HepG2 (cell line): Measurements from ENCODE around the gene PRDM9. TPM values are rescaled to one million over a fixed set of nuclear protein-coding genes. Genes with fewer than 3 reads are reported as not detected.

ENCODE experiments used
- ARNTL ChIP-seq: sonication (generic); formaldehyde crosslinking; IDR thresholded peaks from 2 replicates; pipeline ENCODE4 v1.4.0; 2020; ENCODE audit warnings: mild to moderate bottlenecking, missing genetic modification reagents
- ATF7-NPFF ChIP-seq: sonication (generic); formaldehyde crosslinking; IDR thresholded peaks from 2 replicates; pipeline ENCODE4 v1.8.1; 2023; ENCODE audit warnings: mild to moderate bottlenecking, low read depth, missing genetic modification reagents, moderate library complexity
- DMAP1 ChIP-seq: IDR thresholded peaks from 2 replicates; pipeline ENCODE4 v1.6.1; 2016
- ELF4 ChIP-seq: sonication (generic); formaldehyde crosslinking; IDR thresholded peaks from 2 replicates; pipeline ENCODE4 v1.5.0; 2020; ENCODE audit warnings: missing genetic modification reagents, mild to moderate bottlenecking, moderate library complexity, borderline replicate concordance
- ETV6 ChIP-seq: sonication (generic); formaldehyde crosslinking; conservative IDR thresholded peaks from 2 replicates; pipeline ENCODE4 v1.4.0; 2020; ENCODE audit warnings: missing genetic modification reagents
- GMEB1 ChIP-seq: sonication (generic); formaldehyde crosslinking; IDR thresholded peaks from 2 replicates; pipeline ENCODE4 v1.5.1; 2020; ENCODE audit warnings: missing genetic modification reagents, mild to moderate bottlenecking, borderline replicate concordance
- HNRNPLL ChIP-seq: fragments of 200-400 bp; formaldehyde crosslinking; IDR thresholded peaks from 2 replicates; pipeline ENCODE4 v1.6.1; 2017; ENCODE audit warnings: mild to moderate bottlenecking, low read depth, low read length; ENCODE audit not compliant: poor library complexity, severe bottlenecking
- MIER2 ChIP-seq: IDR thresholded peaks from 2 replicates; pipeline ENCODE4 v1.6.1; 2016; ENCODE audit warnings: missing biosample characterization, missing genetic modification reagents
- NFATC3 ChIP-seq: sonication (generic); formaldehyde crosslinking; IDR thresholded peaks from 2 replicates; pipeline ENCODE4 v1.5.1; 2020; ENCODE audit warnings: mild to moderate bottlenecking, missing genetic modification reagents
- PITX1 ChIP-seq: sonication (generic); formaldehyde crosslinking; IDR thresholded peaks from 2 replicates; pipeline ENCODE4 v1.5.1; 2020; ENCODE audit warnings: mild to moderate bottlenecking, missing genetic modification reagents
- RAD21 ChIP-seq: fragments of 450-650 bp; formaldehyde crosslinking; IDR thresholded peaks from 2 replicates; pipeline ENCODE4 v1.5.0; 2020; ENCODE audit warnings: mild to moderate bottlenecking
- RARA ChIP-seq: IDR thresholded peaks from 2 replicates; pipeline ENCODE4 v1.6.1; 2016; ENCODE audit warnings: missing genetic modification reagents, missing compliant biosample characterization
- SATB2 ChIP-seq: sonication (generic); formaldehyde crosslinking; IDR thresholded peaks from 2 replicates; pipeline ENCODE4 v1.5.0; 2020; ENCODE audit warnings: missing genetic modification reagents
- SOX5 ChIP-seq: IDR thresholded peaks from 2 replicates; pipeline ENCODE4 v1.6.1; 2016; ENCODE audit warnings: borderline replicate concordance
- SUZ12 ChIP-seq: fragments of 150-350 bp; IDR thresholded peaks from 2 replicates; pipeline ENCODE4 v1.6.1; 2014; ENCODE audit warnings: low read depth, low read length
- TBX2 ChIP-seq: sonication (generic); formaldehyde crosslinking; IDR thresholded peaks from 2 replicates; pipeline ENCODE4 v1.5.0; 2020; ENCODE audit warnings: missing genetic modification reagents, mild to moderate bottlenecking, borderline replicate concordance
- TERF1 ChIP-seq: sonication (generic); formaldehyde crosslinking; IDR thresholded peaks from 2 replicates; pipeline ENCODE4 v1.8.0; 2022; ENCODE audit warnings: mild to moderate bottlenecking, missing genetic modification reagents, moderate library complexity
- YEATS2 ChIP-seq: sonication (generic); formaldehyde crosslinking; IDR thresholded peaks from 2 replicates; pipeline ENCODE4 v1.4.0; 2020; ENCODE audit warnings: missing genetic modification reagents, borderline replicate concordance
- ZBTB43 ChIP-seq: sonication (generic); formaldehyde crosslinking; conservative IDR thresholded peaks from 2 replicates; pipeline ENCODE4 v1.4.0; 2020; ENCODE audit warnings: missing genetic modification reagents
- ZFP82 ChIP-seq: sonication (generic); formaldehyde crosslinking; IDR thresholded peaks from 2 replicates; pipeline ENCODE4 v1.5.1; 2020; ENCODE audit warnings: mild to moderate bottlenecking, missing genetic modification reagents, borderline replicate concordance
- ZGPAT ChIP-seq: IDR thresholded peaks from 2 replicates; pipeline ENCODE4 v1.6.1; 2016; ENCODE audit warnings: mild to moderate bottlenecking
- ZMYM4 ChIP-seq: sonication (generic); formaldehyde crosslinking; IDR thresholded peaks from 2 replicates; pipeline ENCODE4 v1.8.1; 2023; ENCODE audit warnings: mild to moderate bottlenecking, missing genetic modification reagents
- ZNF251 ChIP-seq: sonication (generic); formaldehyde crosslinking; IDR thresholded peaks from 2 replicates; pipeline ENCODE4 v1.9.0; 2021; ENCODE audit warnings: mild to moderate bottlenecking, missing genetic modification reagents
- ZNF296 ChIP-seq: sonication (generic); formaldehyde crosslinking; conservative IDR thresholded peaks from 2 replicates; pipeline ENCODE4 v1.5.0; 2020; ENCODE audit warnings: mild to moderate bottlenecking, missing genetic modification reagents
- ZNF34 ChIP-seq: sonication (generic); formaldehyde crosslinking; IDR thresholded peaks from 2 replicates; pipeline ENCODE4 v1.4.0; 2020; ENCODE audit warnings: mild to moderate bottlenecking, missing genetic modification reagents, borderline replicate concordance
- ZNF367 ChIP-seq: sonication (generic); formaldehyde crosslinking; IDR thresholded peaks from 2 replicates; pipeline ENCODE4 v1.4.0; 2020; ENCODE audit warnings: missing genetic modification reagents, borderline replicate concordance
- ZNF740 ChIP-seq: sonication (generic); formaldehyde crosslinking; IDR thresholded peaks from 2 replicates; pipeline ENCODE4 v1.4.0; 2020; ENCODE audit warnings: missing genetic modification reagents
- ZNF761 ChIP-seq: sonication (generic); formaldehyde crosslinking; conservative IDR thresholded peaks from 2 replicates; pipeline ENCODE4 v1.4.0; 2020; ENCODE audit warnings: mild to moderate bottlenecking, missing genetic modification reagents
- polyA plus RNA-seq, 8 experiments: library from polyadenylated mRNA; depleted of rRNA in 3 of 8; stranded (reverse) in 7 of 8; unstranded in 1 of 8; fragments of >200 nt; fragmentation: Illumina TruSeq in 4 of 8; extraction: Trizol in 4 of 8; gene quantifications; 2 replicates each; pipeline versions ENCODE4 v1.2.1 to v1.2.3, GENCODE V29; 2011 to 2016; ENCODE audit warnings: low read depth in 4 of 8, missing spikeins in 1 of 8, mixed read lengths in 1 of 8; ENCODE audit not compliant: insufficient read depth in 1 of 8
- total RNA-seq, 5 experiments: library from RNA; depleted of rRNA; stranded (reverse); fragments of >200 nt; fragmentation: Illumina TruSeq; extraction: Trizol; gene quantifications; 2 replicates each; pipeline ENCODE4 v1.2.3, GENCODE V29; 2016; ENCODE audit warnings: low read depth in 1 of 5

PRDM9 gene
- total and polyA plus RNA-seq, 2 of the 13 experiments (the other 11 are each of a cell fraction or from before 2014, with no cell fraction given), result not detected

- TF ChIP-seq ZNF251 (CRISPR knock-in tag), result no peak
- TF ChIP-seq SOX5 (CRISPR knock-in tag), result no peak
- no peak for TF ChIP-seq ARNTL (CRISPR knock-in tag)
- no peak for TF ChIP-seq ZMYM4 (CRISPR knock-in tag)
- TF ChIP-seq ZGPAT (CRISPR knock-in tag), result no peak
- TF ChIP-seq SATB2, result no peak
- TF ChIP-seq RAD21 (CRISPR knock-in tag), result no peak
- TF ChIP-seq ZNF367, result no peak
- no peak for TF ChIP-seq MIER2
- TF ChIP-seq ZNF740 (CRISPR knock-in tag), result no peak
- TF ChIP-seq NFATC3 (CRISPR knock-in tag), result no peak
- TF ChIP-seq ZBTB43 (CRISPR knock-in tag), result no peak
- TF ChIP-seq HNRNPLL, result peak; percentile 33
- no peak for TF ChIP-seq ZNF296 (CRISPR knock-in tag)
- 0 out of 2 replicates have a peak, but pooled peaks have one; percentile 41 for TF ChIP-seq ZNF761 (CRISPR knock-in tag)
- TF ChIP-seq YEATS2 (CRISPR knock-in tag), result no peak
- no peak for TF ChIP-seq TERF1 (CRISPR knock-in tag)
- TF ChIP-seq ELF4 (CRISPR knock-in tag), result no peak
- no peak for TF ChIP-seq PITX1 (CRISPR knock-in tag)
- TF ChIP-seq ZNF34 (CRISPR knock-in tag), result no peak
- TF ChIP-seq GMEB1, result no peak
- no peak for TF ChIP-seq SUZ12
- TF ChIP-seq RARA (CRISPR knock-in tag), result no peak
- no peak for TF ChIP-seq DMAP1 (CRISPR knock-in tag)
- TF ChIP-seq ATF7-NPFF, result no peak
- TF ChIP-seq TBX2, result no peak
- TF ChIP-seq ETV6 (CRISPR knock-in tag), result no peak
- TF ChIP-seq ZFP82 (CRISPR knock-in tag), result no peak
Measured at GRCh38 chr5:23507278-23507685, at the start of gene PRDM9 (continued).
